ENCODE data around the gene MEGF11.

MEGF11 gene

DNA sequence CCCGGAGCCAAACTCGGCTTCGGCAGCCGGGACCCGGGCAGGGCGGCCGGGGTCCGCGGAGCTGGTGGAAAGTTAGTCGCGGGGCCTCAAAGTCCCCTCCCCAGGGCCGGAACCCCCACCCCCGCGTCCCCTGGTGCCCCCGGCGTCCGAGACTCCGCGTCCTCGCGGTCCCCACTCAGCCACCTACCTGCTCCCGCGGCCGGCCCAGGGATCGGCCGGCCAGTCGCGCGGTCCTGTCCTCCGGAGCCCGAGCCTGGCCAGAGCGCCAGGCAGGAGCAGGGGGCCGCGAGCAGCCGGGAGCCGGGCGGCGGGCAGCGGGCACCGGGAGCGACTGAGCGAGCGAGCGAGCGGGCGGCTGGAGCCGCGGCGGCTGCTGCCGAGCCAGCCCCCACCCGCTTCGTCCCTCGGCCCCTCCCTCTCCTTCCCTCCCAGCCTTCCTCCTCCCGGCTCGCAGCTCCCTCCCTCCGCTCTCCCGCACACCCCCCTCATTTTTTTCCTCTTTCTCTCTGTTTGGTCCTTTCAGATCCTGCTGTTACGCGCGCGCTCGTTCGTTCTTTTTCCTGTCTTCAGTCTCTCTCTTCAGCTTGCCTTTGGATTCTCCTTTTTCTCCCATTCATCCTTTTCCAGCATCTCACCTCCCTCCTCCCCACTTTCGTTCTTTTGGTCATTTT lies at the start of gene MEGF11:
MEGF11 (minus strand) TSS at position 333 of the 671 bp plus-strand sequence. CDS start 125,347 bp downstream, outside the sequence.
- peak; percentile 37 for DNase-seq

DNA sequence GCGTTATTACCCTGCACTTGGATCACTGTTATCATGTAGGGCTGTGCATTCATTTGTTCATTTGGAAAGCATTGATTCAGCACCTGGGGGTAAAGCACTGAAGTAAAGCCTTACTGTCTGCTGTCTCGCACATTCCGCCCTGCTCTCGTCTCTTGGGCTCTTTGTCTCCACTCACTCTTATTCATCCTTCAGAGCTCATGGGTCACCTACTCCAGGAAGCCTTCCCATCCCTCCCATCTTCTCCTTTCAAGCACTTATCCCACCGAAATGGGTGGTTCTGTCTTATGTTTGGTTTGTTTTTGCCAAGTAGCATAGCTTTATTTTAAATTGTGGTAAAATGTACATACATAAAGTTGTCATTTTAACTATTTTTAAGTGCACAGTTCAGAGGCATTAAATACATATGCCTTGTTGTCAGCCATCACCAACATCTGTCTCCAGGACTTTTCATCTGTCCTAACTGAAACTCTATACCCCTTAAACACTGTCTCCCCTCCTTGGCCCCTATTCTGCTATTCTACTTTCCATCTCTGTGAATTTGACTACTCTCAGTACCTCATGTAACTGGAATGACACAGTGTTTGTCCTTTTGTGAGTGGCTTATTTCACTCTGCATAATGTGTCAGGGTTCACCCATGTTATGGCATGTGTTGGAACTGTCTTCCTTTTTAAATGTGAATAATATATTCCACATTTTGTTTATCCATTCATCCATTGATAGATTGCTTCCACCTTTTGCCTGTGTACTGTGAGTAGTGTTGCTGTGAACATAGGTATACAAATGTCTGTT lies 49.1 kb upstream of the MEGF11 start:
- no peak for DNase-seq

DNA sequence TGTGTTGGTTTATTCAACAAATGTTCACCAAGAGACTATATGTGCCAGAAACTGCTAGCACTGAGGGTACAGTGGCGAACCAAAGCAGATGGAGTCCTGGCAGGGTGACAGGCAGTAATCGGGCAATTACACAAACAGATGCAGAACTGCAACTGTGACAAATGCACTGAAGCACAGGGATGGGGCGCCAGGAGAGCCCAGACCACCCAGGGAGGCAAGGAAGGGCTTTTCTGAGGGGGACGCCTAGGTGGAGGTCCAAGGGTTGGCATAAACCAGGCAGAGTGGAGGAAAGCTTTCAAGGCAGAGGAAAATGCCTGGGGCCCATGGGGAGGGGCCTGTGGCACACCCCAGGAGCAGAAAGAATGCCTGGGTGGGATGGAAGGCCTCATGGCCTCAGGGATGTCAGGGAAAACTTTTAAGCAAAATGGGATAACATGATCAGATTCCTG lies 45.3 kb upstream of the MEGF11 start:
- DNase-seq, result peak; percentile 10

DNA sequence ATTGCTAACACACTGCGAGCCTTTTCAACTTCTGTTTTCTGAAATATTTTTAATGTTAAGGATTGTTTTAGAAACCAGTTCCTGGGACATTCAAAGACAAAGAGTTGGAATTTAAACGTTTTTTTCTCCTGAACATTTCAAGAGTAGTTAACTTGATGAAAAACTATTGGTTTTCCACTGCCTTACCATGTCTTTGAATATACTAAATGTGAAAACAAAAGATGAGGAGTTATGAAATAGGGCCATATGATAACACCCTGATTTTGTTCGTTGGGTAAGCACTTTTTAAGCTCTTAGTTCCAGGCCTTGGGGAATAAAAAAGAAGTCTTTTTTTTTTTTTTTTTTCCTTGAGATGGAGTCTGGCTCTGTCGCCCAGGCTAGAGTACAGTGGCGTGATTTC lies 42.6 kb upstream of the MEGF11 start:
- DNase-seq, result no peak

DNA sequence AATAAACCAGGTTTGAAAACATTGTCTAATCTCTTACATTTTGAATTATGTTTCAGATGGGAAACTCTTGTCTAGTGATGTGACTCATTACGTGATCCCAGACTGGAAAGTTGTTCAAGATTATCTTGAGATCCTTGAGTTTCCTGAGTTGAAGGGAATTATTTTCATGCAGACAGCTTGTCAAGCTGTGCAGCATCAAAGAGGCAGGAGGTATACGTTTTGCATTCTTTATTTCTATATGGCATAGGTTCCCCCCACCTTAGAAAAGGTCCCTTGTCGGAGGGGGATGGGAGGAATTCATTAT lies 41.3 kb upstream of the MEGF11 start:
- DNase-seq, result peak; percentile 59

DNA sequence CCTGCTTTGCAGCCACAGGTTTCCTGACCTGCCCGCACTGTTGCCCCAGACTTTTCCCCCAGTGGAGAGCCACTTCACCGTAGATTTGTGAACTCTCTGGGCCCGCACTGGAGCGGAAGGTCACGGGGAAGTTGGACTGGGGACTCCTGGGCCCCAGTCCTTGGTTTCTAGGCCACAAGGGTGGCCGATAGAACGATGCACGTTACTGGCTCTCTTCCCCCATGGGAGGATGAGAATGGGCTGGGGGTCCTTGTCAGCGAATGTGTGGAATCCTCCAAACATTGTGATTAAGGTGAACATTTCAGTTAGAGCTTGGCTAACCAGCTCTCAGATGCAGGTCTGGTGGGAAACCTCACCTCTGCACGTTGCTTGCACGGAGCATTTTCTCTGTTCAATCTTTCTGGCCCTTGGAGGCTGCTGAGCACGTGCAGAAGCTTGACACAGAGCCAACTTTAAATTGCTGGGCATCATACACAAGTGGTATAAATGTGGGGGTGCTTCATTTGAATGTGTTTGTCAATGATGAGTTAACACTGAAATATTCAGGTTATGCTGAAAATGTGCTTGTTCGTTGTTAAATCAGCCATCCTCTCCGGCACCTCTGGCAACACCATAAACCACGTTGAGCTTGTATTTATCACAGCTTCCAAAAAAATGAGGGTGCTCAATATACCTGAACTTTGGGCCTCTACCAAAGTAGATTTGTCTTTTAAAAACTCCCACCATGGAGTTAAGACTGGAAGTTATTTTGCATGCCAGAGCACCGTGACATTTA lies 40.8 kb upstream of the MEGF11 start:
- peak; percentile 91 for DNase-seq

DNA sequence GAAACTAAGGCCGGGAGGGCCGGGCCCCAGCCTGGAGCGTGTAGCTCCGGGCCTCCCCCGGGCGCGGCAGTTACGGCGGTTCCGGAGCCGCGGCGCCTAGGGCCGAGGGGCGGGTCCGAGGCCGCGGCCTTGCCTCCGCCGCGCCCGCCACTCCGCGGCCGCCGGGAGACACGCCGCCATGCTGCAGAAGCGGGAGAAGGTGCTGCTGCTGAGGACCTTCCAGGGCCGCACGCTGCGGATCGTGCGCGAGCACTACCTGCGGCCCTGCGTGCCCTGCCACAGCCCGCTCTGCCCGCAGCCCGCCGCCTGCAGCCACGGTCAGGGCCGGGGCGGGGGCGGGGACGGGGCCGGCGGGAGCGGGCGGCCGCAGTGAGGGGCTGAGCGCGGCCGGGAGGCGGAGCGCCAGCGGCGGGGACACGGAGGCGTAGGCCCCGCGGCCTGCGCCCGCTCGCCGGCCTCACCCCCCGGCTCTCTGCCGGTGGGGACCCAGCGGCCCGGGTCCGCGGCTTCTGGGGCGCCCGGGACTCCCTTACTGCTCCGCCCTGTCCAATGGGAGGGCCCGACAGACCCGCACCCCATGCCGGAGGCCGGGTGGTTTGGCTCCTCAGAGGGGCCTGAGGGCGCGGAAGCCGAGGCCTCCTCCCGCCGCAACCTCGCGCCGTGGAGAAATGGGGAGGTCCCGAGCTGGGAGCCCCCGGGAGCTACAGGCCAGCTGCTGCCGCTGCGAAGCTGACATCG lies 40.0 kb upstream of the MEGF11 start, which contains the start of gene DIS3L:
DIS3L (plus strand) TSS at position 150 of the 738 bp plus-strand sequence; CDS start at position 179, 29 bp downstream.
- peak; percentile 55 for DNase-seq

DNA sequence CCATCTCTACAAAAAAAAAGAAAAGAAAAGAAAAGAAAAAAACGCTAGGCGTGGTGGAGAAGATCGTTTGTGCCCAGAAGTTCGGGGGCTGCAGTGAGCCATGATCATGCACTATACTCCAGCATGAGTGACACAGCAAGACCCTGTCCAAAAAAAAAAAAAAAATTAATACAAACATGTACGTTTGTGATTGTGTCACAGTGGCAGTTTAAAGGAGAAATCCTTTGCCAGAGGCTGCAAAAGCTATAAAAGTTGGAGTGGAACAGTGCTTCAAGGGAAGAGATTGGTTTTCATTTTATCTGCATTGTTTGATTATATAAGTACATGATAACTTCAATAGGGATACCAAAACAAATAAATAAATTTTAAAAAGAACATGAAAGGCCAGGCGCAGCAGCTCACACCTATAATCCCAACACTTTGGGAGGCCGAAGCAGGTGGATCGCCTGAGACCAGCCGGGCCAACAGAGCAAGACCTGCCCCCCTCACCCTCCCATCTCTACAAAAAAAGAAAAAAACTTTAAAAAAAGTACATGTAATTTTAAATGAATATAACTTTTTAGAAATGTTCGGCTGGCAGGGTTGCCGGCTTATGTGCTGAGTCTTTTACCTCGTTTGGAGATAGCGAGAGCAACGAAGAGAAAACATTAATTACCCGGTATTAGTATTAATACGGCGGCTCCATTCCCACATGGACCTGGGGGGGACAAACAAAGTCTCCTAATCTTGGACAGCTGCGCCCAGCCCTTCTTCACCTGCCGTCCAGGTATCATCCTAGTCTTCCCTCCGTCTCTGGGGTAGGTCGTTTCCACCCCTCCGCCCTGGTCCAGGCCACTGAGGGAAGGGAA lies 39.2 kb upstream of the MEGF11 start:
- DNase-seq, result no peak

DNA sequence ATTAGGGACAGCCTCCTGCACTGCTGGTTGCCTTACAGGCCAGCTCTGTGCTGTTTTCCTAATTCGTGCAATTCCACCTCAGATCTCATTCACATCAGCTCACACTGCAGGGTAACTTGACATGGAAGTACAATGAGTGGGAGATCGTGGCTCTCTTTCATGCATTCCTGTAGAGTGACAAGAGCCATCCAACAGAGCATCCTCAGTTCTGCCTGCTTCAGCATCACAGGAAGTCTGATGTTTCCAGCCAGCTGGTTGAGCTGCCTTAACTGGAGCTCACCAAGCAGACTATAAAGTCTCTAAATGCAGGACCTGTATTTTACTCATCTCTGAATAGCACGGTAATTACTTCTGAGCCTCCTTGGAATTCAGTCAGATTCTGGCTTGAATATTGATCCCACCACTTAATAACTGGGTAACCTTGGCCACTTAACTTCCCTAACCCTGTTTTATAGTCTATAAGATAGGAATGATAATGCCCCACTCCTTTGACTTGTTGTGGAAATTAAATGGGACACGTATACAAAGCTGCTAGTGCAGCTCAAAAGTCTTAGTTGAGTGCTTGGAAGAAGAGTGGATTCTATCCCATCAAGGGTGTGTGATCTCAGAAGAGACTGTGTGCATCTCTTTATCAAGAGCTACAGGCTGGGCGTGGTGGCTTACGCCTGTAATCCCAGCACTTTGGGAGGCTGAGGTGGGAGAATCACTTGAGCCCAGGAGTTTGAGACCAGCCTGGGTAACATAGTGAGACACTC lies 38.4 kb upstream of the MEGF11 start:
- peak; percentile 39 for DNase-seq

DNA sequence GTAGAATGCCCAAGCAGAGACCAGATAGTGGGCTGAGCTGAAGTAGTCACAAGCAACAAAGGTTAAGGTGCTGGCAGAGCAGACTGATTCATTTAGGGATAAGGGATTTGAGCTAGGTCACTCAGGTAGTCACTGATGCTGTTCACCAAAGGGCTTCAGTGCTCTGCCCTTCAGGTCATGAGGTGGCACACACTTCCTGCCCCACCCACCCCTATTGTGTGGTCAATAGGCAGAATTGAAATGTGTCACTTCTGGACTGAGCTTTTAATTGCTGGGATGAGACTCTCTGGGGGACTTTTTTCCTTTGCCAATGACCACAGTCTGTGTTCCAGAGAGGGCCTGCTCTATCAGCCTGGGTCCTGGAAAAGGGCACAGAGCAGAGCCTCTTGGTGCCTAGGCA lies 37.0 kb upstream of the MEGF11 start:
- no peak for DNase-seq

DNA sequence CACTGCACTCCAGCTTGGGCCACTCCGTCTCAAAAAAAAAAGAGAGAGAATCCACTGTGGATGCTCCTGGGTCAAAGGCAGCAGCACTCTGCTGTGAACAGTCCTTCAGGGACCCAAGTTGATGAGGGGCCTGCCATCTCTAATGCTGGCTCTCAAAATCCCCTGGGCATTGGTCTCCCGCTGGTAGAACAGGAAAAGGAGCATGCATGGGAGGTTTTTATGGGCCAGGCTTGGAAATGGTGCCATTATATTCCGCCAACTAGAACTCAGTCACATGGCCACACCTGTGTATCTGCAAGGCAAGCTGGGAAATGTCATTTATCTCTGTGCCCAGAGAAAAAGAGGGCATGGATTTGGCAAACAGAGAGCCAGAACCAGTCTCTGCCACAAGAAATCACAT lies 36.5 kb upstream of the MEGF11 start:
- no peak for DNase-seq

DNA sequence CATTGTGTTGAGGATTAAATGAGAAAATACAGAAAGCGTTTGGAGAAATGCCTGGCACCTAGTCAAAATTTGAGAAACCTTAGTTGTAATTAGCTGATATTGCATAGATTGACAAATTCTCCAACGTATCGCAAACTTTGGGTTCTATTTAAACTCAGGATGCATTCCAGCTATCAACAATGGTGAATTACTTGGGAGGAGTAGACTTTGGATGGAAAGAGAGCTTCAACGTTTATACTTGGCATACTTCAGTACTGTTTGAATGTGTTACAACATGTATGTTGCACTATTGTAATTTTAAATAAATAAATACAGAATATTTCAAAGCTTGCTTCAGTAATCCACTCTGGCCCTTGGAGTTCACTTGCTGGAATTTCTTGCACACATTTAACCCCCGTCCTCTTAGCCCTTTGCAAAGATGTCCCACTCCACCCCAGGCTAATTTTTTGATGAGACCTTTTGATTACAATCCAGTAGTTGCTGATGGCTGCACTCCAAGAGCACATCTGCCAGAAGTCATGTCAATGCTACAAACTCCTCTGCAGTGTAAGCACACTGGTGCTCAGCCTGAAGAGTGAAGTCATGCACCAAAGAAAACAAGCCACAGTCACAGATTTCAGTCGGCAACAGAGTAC lies 35.1 kb upstream of the MEGF11 start:
- DNase-seq, result no peak

DNA sequence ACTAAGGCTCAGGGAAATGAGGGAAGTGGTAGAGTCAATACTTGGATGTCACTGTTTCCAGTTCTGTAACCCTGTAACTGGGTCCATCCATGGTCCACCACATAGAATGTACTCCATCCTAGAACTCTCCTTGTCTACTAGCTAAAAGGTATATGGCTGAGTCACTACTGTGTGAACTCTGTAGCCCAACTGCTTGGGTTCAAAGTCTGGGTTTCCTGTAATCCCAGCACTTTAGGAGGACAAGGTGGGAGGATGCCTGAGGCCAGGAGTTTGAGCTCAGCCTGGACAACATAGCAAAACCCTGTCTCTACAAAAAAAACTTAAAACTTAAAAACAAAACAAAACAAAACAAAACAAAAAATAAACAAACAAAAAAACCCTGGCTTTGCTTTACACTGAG lies 34.5 kb upstream of the MEGF11 start:
- DNase-seq, result no peak

DNA sequence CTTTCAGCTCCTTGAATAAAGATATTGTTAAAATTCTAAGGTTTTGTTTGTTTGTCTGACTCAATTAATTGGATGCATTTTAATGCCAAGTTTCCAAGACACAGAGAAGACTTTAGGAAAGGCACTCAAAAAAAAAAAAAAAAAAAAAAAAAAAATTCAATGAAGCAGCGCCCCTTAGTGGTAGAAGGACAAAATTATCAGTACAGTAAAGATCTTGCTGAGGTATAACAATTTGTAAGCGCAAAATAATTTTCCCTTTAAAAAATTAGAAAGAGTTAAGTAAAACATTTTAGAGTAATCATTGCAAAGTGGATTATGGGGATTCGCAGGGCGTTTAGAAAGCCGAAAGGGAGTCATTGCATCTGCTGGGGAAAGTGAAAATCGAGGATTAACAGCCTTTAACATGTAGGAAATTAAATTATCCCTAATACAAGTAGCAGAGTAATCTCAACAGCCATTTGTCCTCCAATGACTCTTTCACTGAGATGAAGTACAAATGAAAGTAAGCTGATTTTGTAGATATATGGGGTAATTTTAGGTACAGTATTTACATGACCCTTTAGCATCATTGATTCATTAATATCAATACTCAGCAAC lies 34.0 kb upstream of the MEGF11 start:
- DNase-seq, result peak; percentile 37

DNA sequence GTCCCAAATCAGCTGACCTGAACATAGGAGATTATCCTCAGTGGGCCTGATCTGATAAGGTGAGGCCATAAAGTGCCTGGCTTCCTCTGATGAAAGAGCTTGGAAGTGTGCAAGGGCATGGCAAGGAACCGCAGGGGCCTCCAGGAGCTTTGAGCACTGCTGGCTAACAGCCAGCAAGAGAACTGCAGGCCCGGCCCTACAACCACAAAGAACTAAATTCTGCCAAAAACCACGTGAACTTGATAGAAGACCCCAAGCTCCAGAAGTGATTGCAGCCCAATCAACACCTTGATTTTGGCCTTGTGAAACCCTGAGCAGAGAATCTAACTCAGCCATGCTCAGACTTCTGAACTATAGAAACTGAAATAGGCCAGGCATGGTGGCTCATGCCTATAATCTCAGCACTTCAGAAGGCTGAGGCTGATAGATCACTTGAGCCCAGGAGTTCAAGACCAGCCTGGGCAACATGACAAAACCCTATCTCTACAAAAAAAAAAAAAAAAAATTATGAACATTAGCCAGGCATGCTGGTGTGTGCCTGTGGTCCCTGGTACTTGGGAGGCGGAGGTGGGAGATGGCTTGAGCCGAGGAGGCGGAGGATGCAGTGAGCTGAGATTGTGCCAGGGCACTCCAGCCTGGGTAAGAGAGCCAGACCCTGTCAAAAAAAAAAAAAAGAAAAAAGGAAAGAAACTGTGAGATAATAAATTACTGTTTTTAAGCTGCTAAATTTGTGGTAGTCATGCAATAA lies 32.2 kb upstream of the MEGF11 start:
- DNase-seq, result no peak

DNA sequence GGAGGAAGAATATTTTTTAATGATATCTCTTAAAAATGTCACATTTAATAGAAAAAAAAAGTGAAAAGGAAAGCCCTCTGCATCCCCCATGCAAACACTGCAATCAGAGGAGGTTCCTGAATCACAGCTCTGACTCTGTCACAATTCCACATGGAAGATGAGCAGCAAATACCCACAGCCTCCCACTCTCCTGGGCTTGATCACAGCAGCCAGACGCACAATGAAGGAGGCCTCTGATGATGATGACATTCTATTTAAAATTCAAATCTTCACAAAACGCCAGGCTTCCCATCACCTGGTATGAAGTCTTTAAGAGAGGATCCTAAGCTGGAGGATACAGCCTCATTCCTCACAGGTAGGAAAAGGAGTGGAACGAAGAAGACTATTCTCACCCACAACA lies 30.7 kb upstream of the MEGF11 start:
- DNase-seq, result no peak

DNA sequence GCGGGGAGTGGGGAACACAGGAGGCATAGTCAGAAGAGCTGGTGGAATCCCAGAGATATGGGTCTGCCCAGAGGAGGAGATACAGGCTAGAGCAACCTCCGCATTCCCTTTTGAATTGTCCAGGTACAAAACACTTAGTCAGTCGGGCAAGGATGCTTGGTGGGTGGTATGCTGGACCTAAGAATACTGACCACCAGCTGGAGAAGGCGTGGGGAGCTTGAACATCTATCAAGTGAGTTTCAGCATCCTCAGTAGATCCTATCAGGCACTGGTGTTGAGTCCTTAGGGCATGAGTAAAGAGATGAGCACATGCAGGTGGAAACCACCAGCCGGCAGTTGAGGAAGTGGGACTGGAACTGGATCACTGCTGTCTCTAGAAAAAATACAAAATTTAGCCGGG lies 25.1 kb upstream of the MEGF11 start:
- no peak for DNase-seq

DNA sequence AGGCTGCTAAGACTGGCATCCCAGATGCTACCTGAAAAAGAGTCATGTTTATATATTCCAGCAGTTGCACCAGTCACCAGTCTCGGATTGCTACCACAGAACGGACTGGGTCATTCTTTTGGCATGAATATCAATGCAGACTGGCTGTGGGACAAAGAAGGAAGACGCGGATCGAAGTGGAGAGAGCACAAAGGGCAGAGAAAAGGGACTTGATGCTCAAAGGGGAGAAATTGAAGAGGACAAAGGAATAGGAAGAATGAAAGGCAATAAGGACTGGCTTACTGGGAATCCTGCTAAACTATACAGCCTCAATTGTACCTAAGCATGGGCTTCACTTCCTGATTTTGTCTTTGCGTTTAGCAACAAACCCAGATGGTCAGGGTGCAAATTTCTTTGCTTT lies 24.5 kb upstream of the MEGF11 start:
- no peak for DNase-seq

DNA sequence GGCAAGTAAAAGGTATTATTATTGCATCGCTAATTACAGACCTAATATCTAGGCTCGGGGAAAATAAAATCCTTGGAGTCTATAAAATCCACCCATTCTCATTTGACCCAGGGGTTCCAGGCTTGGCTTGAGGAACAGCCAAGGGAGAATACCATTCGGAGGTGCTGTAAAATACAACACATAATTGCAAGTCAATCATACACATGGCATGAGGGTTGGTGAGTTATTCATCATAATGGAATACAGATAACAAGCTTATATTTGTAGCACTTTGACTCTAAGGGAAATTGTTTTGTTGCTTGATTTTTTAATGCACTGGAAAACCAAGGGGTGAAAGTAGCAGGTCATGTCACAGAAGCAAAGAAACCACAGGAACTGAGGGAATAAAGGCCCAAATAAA lies 23.0 kb upstream of the MEGF11 start:
- DNase-seq, result no peak

DNA sequence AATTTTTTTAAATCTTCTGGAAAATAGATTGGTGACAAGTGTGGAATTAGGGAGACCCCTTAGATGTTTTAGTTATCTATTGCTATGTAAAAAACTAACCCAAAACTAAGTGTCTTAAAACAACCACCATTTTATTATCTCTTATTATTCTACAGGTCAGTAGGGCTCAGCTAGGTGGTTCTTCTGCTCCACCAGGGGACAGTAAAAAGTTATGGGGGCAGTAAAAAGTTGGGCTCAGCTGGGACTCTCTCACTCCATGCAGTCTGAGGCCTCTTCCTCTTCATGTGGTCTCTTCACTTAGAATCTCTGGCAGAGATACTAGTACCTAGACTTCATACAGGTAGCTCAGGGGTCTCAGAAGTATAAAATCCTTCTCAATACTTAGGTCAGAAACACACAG lies 21.8 kb upstream of the MEGF11 start:
- no peak for DNase-seq
